GM06990 (cell line): Measurements from ENCODE around the gene GPR146.

ENCODE experiments used
- DNase-seq: peaks from one replicate; pipeline ENCODE4 v3.0.0-alpha.2; 2011; ENCODE audit not compliant: insufficient read length; ENCODE audit errors: extremely low read depth
- H3K27me3 ChIP-seq: replicated peaks from 2 replicates; pipeline ENCODE4 v1.6.0; 2011; ENCODE audit warnings: low read length; ENCODE audit not compliant: control insufficient read depth, insufficient read depth
- H3K36me3 ChIP-seq: 2 replicates; pipeline ENCODE4 v1.5.1; 2011; ENCODE audit warnings: low read length; ENCODE audit not compliant: control insufficient read depth, insufficient read depth
- H3K4me3 ChIP-seq: replicated peaks from 2 replicates; pipeline ENCODE4 v1.5.1; 2011; ENCODE audit warnings: low read depth, mild to moderate bottlenecking, control low read depth, low read length
- TF ChIP-seq, protein P1 (sequence below): IDR thresholded peaks from 2 replicates; pipeline ENCODE4 v1.5.1; 2011; ENCODE audit warnings: low read length, control low read depth, mild to moderate bottlenecking, inconsistent platforms; ENCODE audit not compliant: insufficient read depth, poor library complexity, severe bottlenecking

The GPR146 gene

DNA sequence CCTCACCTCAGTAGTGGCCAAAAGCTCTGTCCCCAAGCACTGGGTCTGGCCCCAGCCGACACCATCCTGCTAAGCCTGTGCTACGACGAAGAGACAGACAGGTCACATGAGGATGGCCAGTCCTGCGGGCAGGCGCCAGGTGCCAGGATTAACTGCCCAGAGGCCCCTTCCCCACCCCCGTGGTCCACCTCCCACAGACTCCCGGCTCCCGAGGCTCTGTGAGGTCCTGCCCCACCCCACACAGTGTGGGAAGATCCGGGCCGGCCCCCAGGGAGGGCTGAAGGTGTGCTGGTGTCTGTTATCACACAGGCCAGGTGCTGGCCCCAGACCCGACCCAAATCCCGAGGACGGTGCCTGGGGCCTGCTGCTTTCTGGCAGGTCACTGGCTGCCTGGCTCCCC, 34.1 kb upstream of the GPR146 start:
- TF ChIP-seq, protein P1, sequence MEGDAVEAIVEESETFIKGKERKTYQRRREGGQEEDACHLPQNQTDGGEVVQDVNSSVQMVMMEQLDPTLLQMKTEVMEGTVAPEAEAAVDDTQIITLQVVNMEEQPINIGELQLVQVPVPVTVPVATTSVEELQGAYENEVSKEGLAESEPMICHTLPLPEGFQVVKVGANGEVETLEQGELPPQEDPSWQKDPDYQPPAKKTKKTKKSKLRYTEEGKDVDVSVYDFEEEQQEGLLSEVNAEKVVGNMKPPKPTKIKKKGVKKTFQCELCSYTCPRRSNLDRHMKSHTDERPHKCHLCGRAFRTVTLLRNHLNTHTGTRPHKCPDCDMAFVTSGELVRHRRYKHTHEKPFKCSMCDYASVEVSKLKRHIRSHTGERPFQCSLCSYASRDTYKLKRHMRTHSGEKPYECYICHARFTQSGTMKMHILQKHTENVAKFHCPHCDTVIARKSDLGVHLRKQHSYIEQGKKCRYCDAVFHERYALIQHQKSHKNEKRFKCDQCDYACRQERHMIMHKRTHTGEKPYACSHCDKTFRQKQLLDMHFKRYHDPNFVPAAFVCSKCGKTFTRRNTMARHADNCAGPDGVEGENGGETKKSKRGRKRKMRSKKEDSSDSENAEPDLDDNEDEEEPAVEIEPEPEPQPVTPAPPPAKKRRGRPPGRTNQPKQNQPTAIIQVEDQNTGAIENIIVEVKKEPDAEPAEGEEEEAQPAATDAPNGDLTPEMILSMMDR: no peak
- Histone ChIP-seq H3K36me3 (peaks cover 17% of the 10 kb centered on the region), H3K27me3 (no peaks in the 10 kb centered on the region), H3K4me3 (no peak overlapping the region)
- DNase-seq: no peak

DNA sequence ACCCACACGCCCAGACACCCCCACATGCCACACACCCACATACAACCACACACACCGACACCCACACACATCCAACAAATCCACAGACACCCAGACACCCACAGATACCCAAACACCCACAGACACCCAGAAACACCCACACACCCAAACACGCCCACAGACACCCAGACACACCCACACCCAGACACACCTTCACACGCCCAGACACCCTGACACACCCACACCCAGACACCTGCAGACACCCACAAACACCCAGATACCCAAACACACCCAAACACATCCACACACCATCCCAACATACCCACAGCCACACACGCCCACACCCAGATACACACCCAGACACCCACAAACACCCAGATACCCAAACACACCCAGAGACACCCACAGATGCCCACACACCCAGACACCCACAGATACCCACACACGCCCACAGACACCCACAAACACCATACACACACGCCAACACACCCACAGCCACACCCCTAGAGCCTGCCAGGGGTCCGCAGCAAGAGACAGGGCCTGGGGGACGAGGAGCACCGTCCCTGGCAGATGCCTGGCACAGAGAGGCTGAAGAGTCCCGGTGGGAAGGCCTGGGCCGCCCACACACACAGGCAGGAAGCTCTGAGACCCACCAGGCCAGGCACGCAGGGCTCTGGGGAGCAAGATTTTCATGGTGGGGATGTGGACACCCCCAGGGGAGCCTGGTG, 32.9 kb upstream of the GPR146 start:
- Histone ChIP-seq H3K36me3 (peaks cover 17% of the 10 kb centered on the region), H3K27me3 (no peaks in the 10 kb centered on the region), H3K4me3 (no peak overlapping the region)
- no peak for DNase-seq
- TF ChIP-seq, protein P1: no peak

GRCh38 chr7:1012004-1012715, 32.2 kb upstream of the GPR146 start:
- TF ChIP-seq, protein P1: no peak
- DNase-seq: no peak
- peaks cover 12% of the 10 kb centered on the region for H3K36me3 ChIP-seq
- H3K27me3 ChIP-seq: no peaks in the 10 kb centered on the region
- H3K4me3 ChIP-seq: no peak overlapping the region

DNA sequence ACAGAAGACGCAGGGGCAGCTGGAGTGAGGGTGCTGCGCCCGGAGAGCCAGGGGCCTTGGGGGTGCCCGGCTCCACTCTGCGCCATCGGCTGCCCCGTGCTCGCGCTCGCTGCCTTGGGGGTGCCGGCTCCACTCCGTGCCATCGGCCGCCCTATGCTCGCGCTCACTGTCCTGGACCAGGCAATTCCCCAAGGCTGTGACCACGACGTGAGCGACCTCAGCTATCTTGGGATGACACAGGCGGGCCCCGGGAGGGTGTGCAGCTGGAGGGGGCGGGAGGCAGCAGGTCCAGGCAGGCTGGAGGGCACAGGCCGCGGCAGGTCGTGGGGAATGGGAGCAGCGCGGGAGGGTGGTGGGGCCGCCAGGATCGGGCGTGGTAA, 31.6 kb upstream of the GPR146 start:
- TF ChIP-seq, protein P1: no peak
- DNase-seq: no peak
- Histone ChIP-seq H3K36me3 (peaks cover 12% of the 10 kb centered on the region), H3K4me3 (no peak overlapping the region), H3K27me3 (no peaks in the 10 kb centered on the region)

DNA sequence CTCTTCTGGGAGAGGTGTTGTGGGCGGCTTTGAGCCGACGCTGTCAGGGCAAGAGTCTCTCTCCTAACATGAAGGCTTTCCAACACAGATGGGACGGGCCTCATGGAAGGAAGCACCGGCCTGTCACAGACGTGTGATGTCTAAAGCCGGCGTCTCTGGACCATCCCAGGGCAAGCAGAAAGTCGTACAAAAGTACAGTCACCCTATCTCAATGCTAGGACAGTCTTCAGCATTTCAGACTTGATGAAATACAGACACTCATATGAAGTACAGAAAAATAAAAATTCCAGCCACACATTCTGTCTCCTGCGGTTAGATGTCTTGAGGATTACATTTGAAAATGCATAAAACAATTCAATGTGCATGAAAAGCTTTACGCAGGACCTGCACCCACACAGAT, 30.8 kb upstream of the GPR146 start:
- Histone ChIP-seq H3K36me3 (peaks cover 17% of the 10 kb centered on the region), H3K4me3 (no peak overlapping the region), H3K27me3 (no peaks in the 10 kb centered on the region)
- DNase-seq: no peak
- TF ChIP-seq, protein P1: no peak
